ENCODE data around the gene CCNYL1. TPM values are rescaled to one million over a fixed set of nuclear protein-coding genes. Genes with fewer than 3 reads are reported as not detected.

Gene CCNYL1
- total RNA-seq, 1 donor from 2014 or later: 11.9 TPM

GRCh38 chr2:207770602-207771404 is 59.4 kb downstream of the CCNYL1 start:
- peaks cover 28% of the 10 kb centered on the region for H3K4me1 Mint-ChIP-seq

GRCh38 chr2:207771421-207771820 is 60.0 kb downstream of the CCNYL1 start:
- Mint-ChIP-seq H3K27ac (no peak overlapping the region), H3K27me3 (ENCODE audit: low read depth) (peaks cover 39% of the 10 kb centered on the region), H3K9me3 (no peaks in the 10 kb centered on the region), H3K36me3 (no peaks in the 10 kb centered on the region), H3K4me3 (no peak overlapping the region), H3K4me1 (peaks cover 23% of the 10 kb centered on the region)
- TF ChIP-seq, protein P1, sequence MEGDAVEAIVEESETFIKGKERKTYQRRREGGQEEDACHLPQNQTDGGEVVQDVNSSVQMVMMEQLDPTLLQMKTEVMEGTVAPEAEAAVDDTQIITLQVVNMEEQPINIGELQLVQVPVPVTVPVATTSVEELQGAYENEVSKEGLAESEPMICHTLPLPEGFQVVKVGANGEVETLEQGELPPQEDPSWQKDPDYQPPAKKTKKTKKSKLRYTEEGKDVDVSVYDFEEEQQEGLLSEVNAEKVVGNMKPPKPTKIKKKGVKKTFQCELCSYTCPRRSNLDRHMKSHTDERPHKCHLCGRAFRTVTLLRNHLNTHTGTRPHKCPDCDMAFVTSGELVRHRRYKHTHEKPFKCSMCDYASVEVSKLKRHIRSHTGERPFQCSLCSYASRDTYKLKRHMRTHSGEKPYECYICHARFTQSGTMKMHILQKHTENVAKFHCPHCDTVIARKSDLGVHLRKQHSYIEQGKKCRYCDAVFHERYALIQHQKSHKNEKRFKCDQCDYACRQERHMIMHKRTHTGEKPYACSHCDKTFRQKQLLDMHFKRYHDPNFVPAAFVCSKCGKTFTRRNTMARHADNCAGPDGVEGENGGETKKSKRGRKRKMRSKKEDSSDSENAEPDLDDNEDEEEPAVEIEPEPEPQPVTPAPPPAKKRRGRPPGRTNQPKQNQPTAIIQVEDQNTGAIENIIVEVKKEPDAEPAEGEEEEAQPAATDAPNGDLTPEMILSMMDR (IDR thresholded peaks at IDR 0.05; ENCODE audit: unreplicated experiment): no peak
- no peak for DNase-seq (ENCODE audit: low spot score in 2 of 2, unreplicated experiment in 2 of 2)

More at GRCh38 chr2:207770602-207771404, 59.4 kb downstream of the CCNYL1 start:
- peaks cover 44% of the 10 kb centered on the region for H3K27me3 Mint-ChIP-seq (ENCODE audit: low read depth)
- no peak for DNase-seq (ENCODE audit: low spot score in 2 of 2, unreplicated experiment in 2 of 2)
- no peaks in the 10 kb centered on the region for H3K36me3 Mint-ChIP-seq
- H3K4me3 Mint-ChIP-seq: peak overlapping the region; percentile 76
- H3K9me3 Mint-ChIP-seq: no peaks in the 10 kb centered on the region
- H3K27ac Mint-ChIP-seq: no peak overlapping the region
- TF ChIP-seq, protein P1 (IDR thresholded peaks at IDR 0.05; ENCODE audit: unreplicated experiment): no peak

DNA sequence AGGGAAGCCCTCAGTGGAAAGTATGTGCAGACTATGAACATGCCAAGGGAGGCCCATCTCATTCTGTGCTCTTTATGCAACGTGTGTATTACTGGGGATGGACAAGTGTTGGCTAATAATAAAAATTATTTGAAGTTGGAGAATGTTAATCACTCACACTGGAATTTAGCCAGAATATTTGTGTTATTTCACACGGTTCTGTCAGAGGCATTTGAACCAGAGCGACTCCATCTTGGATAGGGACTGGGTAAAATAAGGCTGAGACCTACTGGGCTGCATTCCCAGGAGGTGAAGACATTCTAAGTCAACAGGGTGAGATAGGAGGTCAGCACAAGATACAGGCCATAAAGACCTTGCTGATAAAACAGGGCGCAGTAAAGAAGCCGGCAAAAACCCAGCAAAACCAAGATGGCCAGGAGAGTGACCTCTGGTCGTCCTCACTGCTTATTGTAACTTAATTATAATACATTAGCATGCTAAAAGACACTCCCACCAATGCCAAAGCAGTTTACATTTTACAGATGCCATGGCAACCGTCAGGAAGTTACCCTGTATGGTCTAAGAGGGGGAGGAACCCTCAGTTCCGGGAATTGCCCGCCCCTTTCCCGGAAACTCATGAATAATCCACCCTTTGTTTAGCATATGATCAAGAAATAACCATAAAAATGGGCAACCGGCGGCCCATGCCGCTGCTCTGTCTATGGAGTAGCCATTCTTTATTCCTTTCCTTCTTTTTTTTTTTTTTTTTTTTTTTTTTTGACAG is 60.8 kb downstream of the CCNYL1 start:
- Mint-ChIP-seq H3K4me3 (no peak overlapping the region), H3K4me1 (peaks cover 19% of the 10 kb centered on the region), H3K9me3 (no peaks in the 10 kb centered on the region), H3K27me3 (ENCODE audit: low read depth) (peaks cover 33% of the 10 kb centered on the region), H3K27ac (no peak overlapping the region), H3K36me3 (no peaks in the 10 kb centered on the region)
- no peak for DNase-seq (ENCODE audit: low spot score in 2 of 2, unreplicated experiment in 2 of 2)
- TF ChIP-seq, protein P1 (IDR thresholded peaks at IDR 0.05; ENCODE audit: unreplicated experiment): no peak

GRCh38 chr2:207772844-207773205 is 61.4 kb downstream of the CCNYL1 start:
- Mint-ChIP-seq H3K9me3 (no peaks in the 10 kb centered on the region), H3K4me3 (no peak overlapping the region), H3K4me1 (peaks cover 14% of the 10 kb centered on the region), H3K27ac (no peak overlapping the region), H3K36me3 (no peaks in the 10 kb centered on the region), H3K27me3 (ENCODE audit: low read depth) (peaks cover 27% of the 10 kb centered on the region)
- TF ChIP-seq, protein P1 (IDR thresholded peaks at IDR 0.05; ENCODE audit: unreplicated experiment): no peak
- no peak for DNase-seq (ENCODE audit: low spot score in 2 of 2, unreplicated experiment in 2 of 2)

- H3K36me3 Mint-ChIP-seq: no peaks in the 10 kb centered on the region
Measured at GRCh38 chr2:207775473-207775872, 64.0 kb downstream of the CCNYL1 start.

More at GRCh38 chr2:207775473-207775872, 64.0 kb downstream of the CCNYL1 start:
- TF ChIP-seq, protein P1 (IDR thresholded peaks at IDR 0.05; ENCODE audit: unreplicated experiment): no peak
- H3K27me3 Mint-ChIP-seq (ENCODE audit: low read depth): peaks cover 10% of the 10 kb centered on the region
- H3K4me1 Mint-ChIP-seq: peaks cover 4% of the 10 kb centered on the region
- no peak overlapping the region for H3K4me3 Mint-ChIP-seq
- no peak overlapping the region for H3K27ac Mint-ChIP-seq
- DNase-seq (ENCODE audit: low spot score in 2 of 2, unreplicated experiment in 2 of 2): no peak
- no peaks in the 10 kb centered on the region for H3K9me3 Mint-ChIP-seq

All from mesothelial cell of epicardium (in vitro differentiated cells).